HepG2 (cell line): ENCODE results near the gene SMLR1. TPM values are rescaled to one million over a fixed set of nuclear protein-coding genes. Genes with fewer than 3 reads are reported as not detected.

Experiments used
- ATAC-seq: fragments of 200-7000 bp; cut with Tn5 transposase; 3 replicates; pipeline ENCODE4 v1.9.1; 2020; ENCODE audit warnings: mild to moderate bottlenecking, moderate library complexity
- BruUV-seq: library from RNA; stranded (reverse); fragments of 400-500 nt; replicated peaks from 2 replicates; lab custom pipeline; 2021; lab: Mats Ljungman, UMichigan
- CTCF ChIA-PET: fragments of 300-600 bp; formaldehyde crosslinking; extraction: SDS; loops from one replicate; lab custom pipeline; 2021; ENCODE audit warnings: low total read pairs, inconsistent platforms, low intra/inter-chr PET ratio; lab: Yijun Ruan, JAX
- POLR2A ChIA-PET: fragments of 350-600 bp; sonication (Branson Sonifier 250); formaldehyde crosslinking; loops from one replicate; lab custom pipeline; 2020; ENCODE audit warnings: antibody characterized with exemption, inconsistent platforms; lab: Yijun Ruan, JAX
- DNase-seq: peaks from one replicate; pipeline ENCODE4 v3.0.0-alpha.2; 2015; ENCODE audit warnings: low spot score
- FAIRE-seq: peaks from 3 replicates; lab custom pipeline; 2011; peaks lifted over from hg19 to GRCh38; lab: Jason Lieb, UNC
- H2AFZ ChIP-seq: one replicate; pipeline ENCODE4 v1.6.1; 2011; ENCODE audit warnings: low read length, inconsistent platforms
- H3K27ac ChIP-seq: fragments of 300-600 bp; 3 replicates; pipeline ENCODE4 v1.8.0; 2011; ENCODE audit warnings: mixed run types, mild to moderate bottlenecking, mixed read lengths, low read length, inconsistent platforms; ENCODE audit not compliant: insufficient read depth; ENCODE audit errors: extremely low read length
- H3K27me3 ChIP-seq, 2 experiments: fragments of 200-600 bp in 1 of 2; 2 replicates in 1 of 2; 3 replicates in 1 of 2; pipeline versions ENCODE4 v1.6.0 to v1.8.0; 2011; ENCODE audit warnings: low read length in 2 of 2, mild to moderate bottlenecking in 2 of 2, moderate library complexity in 2 of 2, inconsistent platforms in 1 of 2; ENCODE audit not compliant: insufficient read depth in 2 of 2, control insufficient read depth in 1 of 2
- H3K36me3 ChIP-seq, 2 experiments: fragments of 200-600 bp in 1 of 2; replicated peaks in 1 of 2; 2 replicates in 1 of 2; 3 replicates in 1 of 2; pipeline versions ENCODE4 v1.5.1 to v1.8.0; 2011; ENCODE audit warnings: low read length in 2 of 2, inconsistent platforms in 1 of 2; ENCODE audit not compliant: insufficient read depth in 2 of 2, control insufficient read depth in 1 of 2
- H3K4me1 ChIP-seq: 2 replicates; pipeline ENCODE4 v1.5.1; 2012; ENCODE audit warnings: low read length, inconsistent platforms; ENCODE audit not compliant: insufficient read depth
- H3K4me2 ChIP-seq: 2 replicates; pipeline ENCODE4 v1.6.0; 2011; ENCODE audit warnings: low read depth, low read length, inconsistent platforms
- H3K4me3 ChIP-seq, 3 experiments: fragments of 200-600 bp in 1 of 3; sonication (generic), shearing (Covaris generic) in 1 of 3; replicated peaks in 1 of 3; 2 replicates each; pipeline ENCODE4 v1.5.1; 2011 to 2016; ENCODE audit warnings: low read length in 3 of 3, inconsistent platforms in 2 of 3, low read depth in 2 of 3, mild to moderate bottlenecking in 2 of 3, control low read depth in 1 of 3, mixed read lengths in 1 of 3; ENCODE audit not compliant: insufficient read depth in 1 of 3
- H3K79me2 ChIP-seq: one replicate; pipeline ENCODE4 v1.6.1; 2011; ENCODE audit warnings: low read length, inconsistent platforms; ENCODE audit not compliant: insufficient read depth
- H3K9ac ChIP-seq: 2 replicates; pipeline ENCODE4 v1.6.0; 2011; ENCODE audit warnings: mild to moderate bottlenecking, low read depth, low read length, inconsistent platforms; ENCODE audit not compliant: insufficient read depth
- H3K9me3 ChIP-seq: 2 replicates; pipeline ENCODE4 v1.5.1; 2012; ENCODE audit warnings: mild to moderate bottlenecking, low read length
- H4K20me1 ChIP-seq: 2 replicates; pipeline ENCODE4 v1.6.0; 2011; ENCODE audit warnings: inconsistent platforms, mild to moderate bottlenecking, low read length, moderate library complexity; ENCODE audit not compliant: insufficient read depth
- AHDC1 ChIP-seq: sonication (generic); formaldehyde crosslinking; IDR thresholded peaks from 2 replicates; pipeline ENCODE4 v1.5.1; 2020; ENCODE audit warnings: mild to moderate bottlenecking, missing genetic modification reagents, borderline replicate concordance
- GFI1 ChIP-seq: sonication (generic); formaldehyde crosslinking; IDR thresholded peaks from 2 replicates; pipeline ENCODE4 v1.5.0; 2020; ENCODE audit warnings: missing genetic modification reagents, mild to moderate bottlenecking, borderline replicate concordance
- HNF1B ChIP-seq: sonication (generic); formaldehyde crosslinking; IDR thresholded peaks from 2 replicates; pipeline ENCODE4 v1.5.1; 2020; ENCODE audit warnings: mild to moderate bottlenecking, moderate library complexity, missing genetic modification reagents
- POLR2A ChIP-seq, 2 experiments: IDR thresholded peaks; 2 replicates each; pipeline ENCODE4 v1.6.1; 2011; ENCODE audit warnings: low read depth in 2 of 2, low read length in 2 of 2, mild to moderate bottlenecking in 1 of 2, moderate library complexity in 1 of 2; ENCODE audit not compliant: insufficient read depth in 1 of 2
- POLR2AphosphoS2 ChIP-seq: IDR thresholded peaks from 2 replicates; pipeline ENCODE4 v1.6.1; 2011; ENCODE audit warnings: low read depth, low read length, improper control_type of control experiment
- POLR2AphosphoS5 ChIP-seq: IDR thresholded peaks from 2 replicates; pipeline ENCODE4 v1.6.1; 2012; ENCODE audit warnings: low read depth, low read length
- RBM22 ChIP-seq: fragments of 200-400 bp; formaldehyde crosslinking; optimal IDR thresholded peaks from 2 replicates; pipeline ENCODE3; 2017; ENCODE audit warnings: mild to moderate bottlenecking, low read length, moderate library complexity
- SMARCE1 ChIP-seq: fragments of 450-650 bp; IDR thresholded peaks from 2 replicates; pipeline ENCODE4 v1.6.1; 2017; ENCODE audit warnings: borderline replicate concordance
- SRSF4 ChIP-seq: fragments of 200-400 bp; formaldehyde crosslinking; IDR thresholded peaks from one replicate; pipeline ENCODE4 v1.6.1; 2018; ENCODE audit warnings: mild to moderate bottlenecking, low read depth, low read length, moderate library complexity; ENCODE audit not compliant: poor library complexity, severe bottlenecking
- ZFP91 ChIP-seq: sonication (generic); formaldehyde crosslinking; IDR thresholded peaks from 2 replicates; pipeline ENCODE4 v1.9.0; 2022; ENCODE audit warnings: missing genetic modification reagents, mild to moderate bottlenecking, borderline replicate concordance
- ZNF326 ChIP-seq: sonication (generic); formaldehyde crosslinking; IDR thresholded peaks from 2 replicates; pipeline ENCODE4 v1.4.0; 2020; ENCODE audit warnings: missing genetic modification reagents, borderline replicate concordance
- ZNF556 ChIP-seq: sonication (generic); formaldehyde crosslinking; IDR thresholded peaks from 2 replicates; pipeline ENCODE4 v1.4.0; 2020; ENCODE audit warnings: mild to moderate bottlenecking, missing genetic modification reagents, borderline replicate concordance
- ZNF615 ChIP-seq: sonication (generic); formaldehyde crosslinking; IDR thresholded peaks from 2 replicates; pipeline ENCODE4 v1.5.0; 2020; ENCODE audit warnings: mild to moderate bottlenecking, missing genetic modification reagents, borderline replicate concordance
- ZNF841 ChIP-seq: sonication (generic); formaldehyde crosslinking; IDR thresholded peaks from 2 replicates; pipeline ENCODE4 v1.8.1; 2023; ENCODE audit warnings: missing genetic modification reagents, borderline replicate concordance
- WGBS: methylation state at CpG from one replicate; pipeline ENCODE4 v1.1.6; 2017; ENCODE audit warnings: low lambda C conversion rate; 5-methylcytosine and 5-hydroxymethylcytosine counted together
- in situ Hi-C: cut with HindIII; loops from 2 replicates; pipeline ENCODE4 v1.10.0; 2017; ENCODE audit warnings: low pct_unique_long_range_greater_than_20kb; ENCODE audit not compliant: extremely low pct_ligation_motif_present
- intact Hi-C: fragments of 100-400 bp; cut with micrococcal nuclease; formaldehyde crosslinking; loops from one replicate; pipeline ENCODE4 v1.10.0; 2022; ENCODE audit not compliant: unreplicated experiment
- polyA plus RNA-seq, 8 experiments: library from polyadenylated mRNA; depleted of rRNA in 3 of 8; stranded (reverse) in 7 of 8; unstranded in 1 of 8; fragments of >200 nt; fragmentation: Illumina TruSeq in 4 of 8; extraction: Trizol in 4 of 8; gene quantifications; 2 replicates each; pipeline versions ENCODE4 v1.2.1 to v1.2.3, GENCODE V29; 2011 to 2016; ENCODE audit warnings: low read depth in 4 of 8, missing spikeins in 1 of 8, mixed read lengths in 1 of 8; ENCODE audit not compliant: insufficient read depth in 1 of 8
- total RNA-seq, 5 experiments: library from RNA; depleted of rRNA; stranded (reverse); fragments of >200 nt; fragmentation: Illumina TruSeq; extraction: Trizol; gene quantifications; 2 replicates each; pipeline ENCODE4 v1.2.3, GENCODE V29; 2016; ENCODE audit warnings: low read depth in 1 of 5

Gene SMLR1
- total and polyA plus RNA-seq, 2 of the 13 experiments (the other 11 are each of a cell fraction or from before 2014, with no cell fraction given) = 41.8 to 104 TPM

GRCh38 chr6:130829333-130829910 is 2.2 kb downstream of the SMLR1 start (continued):
- 0 out of 2 replicates have a peak, but pooled peaks have one; percentile 29 for TF ChIP-seq ZFP91
- peak; percentile 41; the same call in 1 of the 2 replicates for TF ChIP-seq GFI1 (CRISPR knock-in tag)
- peak; percentile 31 for TF ChIP-seq RBM22
- peak; percentile 19 to 38; a peak in 2 of 4 replicates for TF ChIP-seq POLR2A (IDR thresholded peaks at IDR 0.05; ENCODE audit: insufficient read depth in 1 of 2, low read depth in 2 of 2, low read length in 2 of 2)
- TF ChIP-seq SMARCE1 = no peak
- TF ChIP-seq, all 625 proteins: peak for 19

GRCh38 chr6:130831607-130832006 is 4.4 kb downstream of the SMLR1 start:
- no peaks in the 10 kb centered on the region; a peak in 1 of 5 replicates for H3K27me3 ChIP-seq
- in situ Hi-C loops (no loop called here), intact Hi-C loops (no loop called here)
- ChIA-PET CTCF (no interaction called here), POLR2A (interaction anchor here (0.6 to 2.2 kb wide), 5 partner anchors 9 to 44 kb away, joined by 3 to 12 read pairs (median 4); no protein-coding TSS in a partner anchor)
- no peak overlapping the region; a peak in 1 of 6 replicates for H3K4me3 ChIP-seq
- no peaks in the 10 kb centered on the region for H4K20me1 ChIP-seq
- H3K9ac ChIP-seq = no peak overlapping the region
- peak overlapping the region; percentile 95; the same call in 1 of the 2 replicates for H3K4me2 ChIP-seq
- H3K36me3 ChIP-seq = peaks cover 15 to 57% of the 10 kb centered on the region in 2 experiments
- ATAC-seq (no peak), FAIRE-seq (no peak), DNase-seq (no peak)
- no TSS peak for BruUV-seq
- H2AFZ ChIP-seq = no peak overlapping the region
- no peaks in the 10 kb centered on the region for H3K9me3 ChIP-seq
- H3K27ac ChIP-seq = no peak overlapping the region
- 97% methylated on average over 5 of the region's 5 CpGs for WGBS
- TF ChIP-seq ZNF841 (no peak), ZNF326 (CRISPR knock-in tag) (no peak), AHDC1 (no peak), HNF1B (CRISPR knock-in tag) (no peak), POLR2AphosphoS5 (0 out of 2 replicates have a peak, but pooled peaks have one; percentile 8), SRSF4 (no peak), POLR2AphosphoS2 (0 out of 2 replicates have a peak, but pooled peaks have one; percentile 2), ZNF615 (CRISPR knock-in tag) (no peak), ZNF556 (CRISPR knock-in tag) (0 out of 2 replicates have a peak, but pooled peaks have one; percentile 33)
- H3K4me1 ChIP-seq = peaks cover 92% of the 10 kb centered on the region
- H3K79me2 ChIP-seq = peaks cover 67% of the 10 kb centered on the region
